H9 (cell line): Measurements from ENCODE around the gene ARHGAP12. TPM values are rescaled to one million over a fixed set of nuclear protein-coding genes. Genes with fewer than 3 reads are reported as not detected.

Experiments
- DNase-seq: peaks from one replicate; pipeline ENCODE4 v3.0.0-alpha.2; 2017
- H2AFZ ChIP-seq: one replicate; pipeline ENCODE4 v1.6.1; 2013; ENCODE audit warnings: mild to moderate bottlenecking, low read length, control low read depth, moderate library complexity
- H2AK5ac ChIP-seq: 2 replicates; pipeline ENCODE4 v1.6.1; 2013; ENCODE audit warnings: low read length, control low read depth, mixed read lengths; ENCODE audit not compliant: insufficient read length
- H2BK120ac ChIP-seq: one replicate; pipeline ENCODE4 v1.6.1; 2013; ENCODE audit warnings: low read depth, mild to moderate bottlenecking, low read length, control low read depth, inconsistent platforms; ENCODE audit not compliant: poor library complexity, severe bottlenecking
- H2BK12ac ChIP-seq: 2 replicates; pipeline ENCODE4 v1.6.1; 2013; ENCODE audit warnings: low read length, control low read depth, mixed read lengths, low read depth; ENCODE audit not compliant: insufficient read length
- H2BK15ac ChIP-seq: 2 replicates; pipeline ENCODE4 v1.6.1; 2013; ENCODE audit warnings: low read depth, low read length, control low read depth
- H2BK20ac ChIP-seq: one replicate; pipeline ENCODE4 v1.6.1; 2013; ENCODE audit warnings: low read depth, mild to moderate bottlenecking, low read length, control low read depth, inconsistent platforms; ENCODE audit not compliant: poor library complexity, severe bottlenecking
- H2BK5ac ChIP-seq: 2 replicates; pipeline ENCODE4 v1.6.1; 2013; ENCODE audit warnings: low read length, control low read depth, mixed read lengths; ENCODE audit not compliant: insufficient read length
- H3K14ac ChIP-seq: 2 replicates; pipeline ENCODE4 v1.6.1; 2013; ENCODE audit warnings: low read length, control low read depth; ENCODE audit not compliant: insufficient read depth
- H3K18ac ChIP-seq: 2 replicates; pipeline ENCODE4 v1.6.1; 2013; ENCODE audit warnings: low read depth, mild to moderate bottlenecking, mixed read lengths, low read length, control low read depth; ENCODE audit not compliant: insufficient read length
- H3K23ac ChIP-seq: 2 replicates; pipeline ENCODE4 v1.6.1; 2013; ENCODE audit warnings: low read length, control low read depth, mixed read lengths, low read depth; ENCODE audit not compliant: insufficient read length
- H3K23me2 ChIP-seq: 2 replicates; pipeline ENCODE4 v1.6.1; 2013; ENCODE audit warnings: low read depth, mild to moderate bottlenecking, mixed read lengths, low read length, control low read depth; ENCODE audit not compliant: insufficient read length, poor library complexity, severe bottlenecking
- H3K27ac ChIP-seq: 2 replicates; pipeline ENCODE4 v1.5.1; 2013; ENCODE audit warnings: low read length, control low read depth, mixed read lengths, low read depth; ENCODE audit not compliant: insufficient read length
- H3K27me3 ChIP-seq: 2 replicates; pipeline ENCODE4 v1.6.1; 2013; ENCODE audit warnings: low read length, control low read depth, inconsistent platforms; ENCODE audit not compliant: insufficient read depth
- H3K4ac ChIP-seq: 2 replicates; pipeline ENCODE4 v1.6.1; 2013; ENCODE audit warnings: low read depth, mild to moderate bottlenecking, control low read depth, inconsistent platforms, low read length, moderate library complexity
- H3K4me1 ChIP-seq: 2 replicates; pipeline ENCODE4 v1.6.1; 2013; ENCODE audit warnings: low read length, control low read depth, inconsistent platforms; ENCODE audit not compliant: insufficient read depth
- H3K4me2 ChIP-seq: 2 replicates; pipeline ENCODE4 v1.6.1; 2013; ENCODE audit warnings: low read length, control low read depth, mixed read lengths; ENCODE audit not compliant: insufficient read length, insufficient read depth
- H3K56ac ChIP-seq: 2 replicates; pipeline ENCODE4 v1.6.1; 2013; ENCODE audit warnings: low read depth, mild to moderate bottlenecking, mixed read lengths, low read length, control low read depth; ENCODE audit not compliant: insufficient read length
- H3K79me1 ChIP-seq: 2 replicates; pipeline ENCODE4 v1.6.1; 2013; ENCODE audit warnings: low read depth, mild to moderate bottlenecking, moderate library complexity, low read length, control low read depth, inconsistent platforms; ENCODE audit not compliant: insufficient read depth, poor library complexity, severe bottlenecking
- H3K79me2 ChIP-seq: 2 replicates; pipeline ENCODE4 v1.6.1; 2013; ENCODE audit warnings: low read length, control low read depth, inconsistent platforms; ENCODE audit not compliant: insufficient read depth
- H3K9ac ChIP-seq: 2 replicates; pipeline ENCODE4 v1.6.1; 2013; ENCODE audit warnings: low read length, control low read depth, mixed read lengths; ENCODE audit not compliant: insufficient read length; ENCODE audit errors: extremely low read depth
- H3K9me3 ChIP-seq: one replicate; pipeline ENCODE4 v1.6.1; 2013; ENCODE audit warnings: low read depth, low read length, inconsistent platforms; ENCODE audit not compliant: control insufficient read depth
- H3T11ph ChIP-seq: one replicate; pipeline ENCODE4 v1.6.1; 2013; ENCODE audit warnings: mild to moderate bottlenecking, low read length, control low read depth, inconsistent platforms
- H4K20me1 ChIP-seq: one replicate; pipeline ENCODE4 v1.6.1; 2013; ENCODE audit not compliant: control insufficient read depth, insufficient read length, insufficient read depth
- H4K5ac ChIP-seq: 2 replicates; pipeline ENCODE4 v1.6.1; 2013; ENCODE audit warnings: low read depth, mild to moderate bottlenecking, mixed read lengths, low read length, control low read depth; ENCODE audit not compliant: insufficient read length
- H4K8ac ChIP-seq: replicated peaks from 2 replicates; pipeline ENCODE4 v1.6.1; 2013; ENCODE audit warnings: low read length, control low read depth, mixed read lengths, low read depth; ENCODE audit not compliant: insufficient read length
- H4K91ac ChIP-seq: 2 replicates; pipeline ENCODE4 v1.6.1; 2013; ENCODE audit warnings: low read depth, mild to moderate bottlenecking, moderate library complexity, mixed read lengths, low read length, control low read depth; ENCODE audit not compliant: insufficient read length
- H3K27ac Mint-ChIP-seq, 3 experiments: 2 replicates in 2 of 3; 3 replicates in 1 of 3; pipeline ENCODE4 v1.8.0; 2020 to 2021; ENCODE audit warnings: mixed read lengths in 3 of 3, mild to moderate bottlenecking in 1 of 3, moderate library complexity in 1 of 3
- H3K27me3 Mint-ChIP-seq: 2 replicates; pipeline ENCODE4 v1.8.0; 2021; ENCODE audit warnings: low read depth, mild to moderate bottlenecking, moderate library complexity, mixed read lengths
- H3K36me3 Mint-ChIP-seq, 3 experiments: 2 replicates in 2 of 3; 3 replicates in 1 of 3; pipeline ENCODE4 v1.8.0; 2020 to 2021; ENCODE audit warnings: low read depth in 3 of 3, mixed read lengths in 3 of 3; ENCODE audit not compliant: insufficient read depth in 1 of 3
- H3K4me1 Mint-ChIP-seq, 2 experiments: 2 replicates each; pipeline ENCODE4 v1.8.0; 2020; ENCODE audit warnings: mixed read lengths in 2 of 2
- H3K4me3 Mint-ChIP-seq, 2 experiments: 2 replicates in 1 of 2; 3 replicates in 1 of 2; pipeline ENCODE4 v1.8.0; 2020 to 2021; ENCODE audit warnings: mild to moderate bottlenecking in 2 of 2, mixed read lengths in 2 of 2, moderate library complexity in 1 of 2
- H3K9me3 Mint-ChIP-seq, 2 experiments: 2 replicates in 1 of 2; 3 replicates in 1 of 2; pipeline ENCODE4 v1.8.0; 2020; ENCODE audit warnings: mild to moderate bottlenecking in 2 of 2, mixed read lengths in 2 of 2, moderate library complexity in 1 of 2
- WGBS: extraction: QIAGEN DNeasy Blood & Tissue Kit; methylation state at CpG from one replicate; pipeline ENCODE4 v1.1.7; 2013; ENCODE audit warnings: missing lambda C conversion rate, low lambda C conversion rate, mixed read lengths; ENCODE audit not compliant: insufficient read length; ENCODE audit errors: extremely low coverage; 5-methylcytosine and 5-hydroxymethylcytosine counted together
- total RNA-seq: library from RNA; stranded (reverse); gene quantifications from 2 replicates; pipeline ENCODE4 v1.2.1, GENCODE V29; 2021
- TF ChIP-seq, protein P1 (sequence below): fragments of 200-600 bp; sonication (generic); conservative IDR thresholded peaks from 3 replicates; pipeline ENCODE4 v1.8.0; 2021; ENCODE audit warnings: antibody characterized with exemption, mild to moderate bottlenecking

The ARHGAP12 gene
- total RNA-seq, 1 experiment from 2014 or later = 34.3 TPM

GRCh38 chr10:31884386-31884785 is 44.2 kb downstream of the ARHGAP12 start:
- Histone ChIP-seq H3K23me2 (no peaks in the 10 kb centered on the region), H2BK20ac (no peak overlapping the region), H3K9ac (no peak overlapping the region), H3K27me3 (no peaks in the 10 kb centered on the region), H3K4ac (no peak overlapping the region), H2BK15ac (no peak overlapping the region), H3K14ac (no peak overlapping the region), H2BK12ac (no peak overlapping the region), H4K20me1 (no peaks in the 10 kb centered on the region), H2AK5ac (no peak overlapping the region), H3K4me1 (no peaks in the 10 kb centered on the region), H4K8ac (no peak overlapping the region), H2BK120ac (no peak overlapping the region), H3K79me2 (peaks cover 9% of the 10 kb centered on the region; the same call in 1 of the 2 replicates), H3K9me3 (no peaks in the 10 kb centered on the region), H3K27ac (no peak overlapping the region), H4K5ac (no peak overlapping the region), H3K79me1 (no peaks in the 10 kb centered on the region), H3K56ac (no peak overlapping the region), H3T11ph (no peak overlapping the region), H2AFZ (no peak overlapping the region), H3K18ac (no peak overlapping the region), H2BK5ac (no peak overlapping the region), H4K91ac (no peak overlapping the region), H3K4me2 (no peak overlapping the region), H3K23ac (no peak overlapping the region)
- H3K4me3 Mint-ChIP-seq = no peak overlapping the region
- peaks cover 10% of the 10 kb centered on the region in 2 experiments for H3K4me1 Mint-ChIP-seq
- H3K27ac Mint-ChIP-seq = no peak overlapping the region; a peak in 1 of 7 replicates
- H3K27me3 Mint-ChIP-seq = no peaks in the 10 kb centered on the region
- no peaks in the 10 kb centered on the region for H3K9me3 Mint-ChIP-seq
- peaks cover 0 to 3% (median 0%) of the 10 kb centered on the region in 3 experiments; a peak in 2 of 7 replicates for H3K36me3 Mint-ChIP-seq
- no peak for DNase-seq
- TF ChIP-seq, protein P1, sequence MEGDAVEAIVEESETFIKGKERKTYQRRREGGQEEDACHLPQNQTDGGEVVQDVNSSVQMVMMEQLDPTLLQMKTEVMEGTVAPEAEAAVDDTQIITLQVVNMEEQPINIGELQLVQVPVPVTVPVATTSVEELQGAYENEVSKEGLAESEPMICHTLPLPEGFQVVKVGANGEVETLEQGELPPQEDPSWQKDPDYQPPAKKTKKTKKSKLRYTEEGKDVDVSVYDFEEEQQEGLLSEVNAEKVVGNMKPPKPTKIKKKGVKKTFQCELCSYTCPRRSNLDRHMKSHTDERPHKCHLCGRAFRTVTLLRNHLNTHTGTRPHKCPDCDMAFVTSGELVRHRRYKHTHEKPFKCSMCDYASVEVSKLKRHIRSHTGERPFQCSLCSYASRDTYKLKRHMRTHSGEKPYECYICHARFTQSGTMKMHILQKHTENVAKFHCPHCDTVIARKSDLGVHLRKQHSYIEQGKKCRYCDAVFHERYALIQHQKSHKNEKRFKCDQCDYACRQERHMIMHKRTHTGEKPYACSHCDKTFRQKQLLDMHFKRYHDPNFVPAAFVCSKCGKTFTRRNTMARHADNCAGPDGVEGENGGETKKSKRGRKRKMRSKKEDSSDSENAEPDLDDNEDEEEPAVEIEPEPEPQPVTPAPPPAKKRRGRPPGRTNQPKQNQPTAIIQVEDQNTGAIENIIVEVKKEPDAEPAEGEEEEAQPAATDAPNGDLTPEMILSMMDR = no peak
- no CpG with 5 or more reads among the region's 2 CpGs for WGBS
